ENCODE measurements around the gene NAGA.

Gene NAGA

GRCh38 chr22:42067671-42068251, 2.9 kb downstream of the NAGA start:
- no peak overlapping the region for H3K27ac ChIP-seq (ENCODE audit: low read length, poor library complexity, severe bottlenecking)
- H3K79me1 ChIP-seq (replicated peaks; ENCODE audit: low read length, poor library complexity, severe bottlenecking): peaks cover 6% of the 10 kb centered on the region
- H3K14ac ChIP-seq (ENCODE audit: low read length in 2 of 2): no peak overlapping the region
- no peak overlapping the region for H2AFZ ChIP-seq (ENCODE audit: low read depth, low read length)
- no peak overlapping the region for H4K8ac ChIP-seq (ENCODE audit: low read length)
- no peak overlapping the region for H3K9ac ChIP-seq (ENCODE audit: low read length)
- 97% methylated on average over 14 of the region's 14 CpGs for WGBS
- H2BK15ac ChIP-seq (ENCODE audit: low read depth, poor library complexity, severe bottlenecking): no peak overlapping the region
- no peaks in the 10 kb centered on the region for H3K27me3 ChIP-seq (ENCODE audit: control insufficient read depth in 1 of 2, insufficient read depth in 1 of 2, low read length in 2 of 2)
- H3K36me3 ChIP-seq (ENCODE audit: control insufficient read depth in 1 of 2, insufficient read depth in 2 of 2, low read depth in 1 of 2, low read length in 2 of 2): peaks cover 32 to 39% of the 10 kb centered on the region in 2 experiments
- H3K9me3 ChIP-seq (ENCODE audit: control insufficient read depth, low read length): no peaks in the 10 kb centered on the region
- H3K4me2 ChIP-seq (ENCODE audit: low read length, poor library complexity, severe bottlenecking): no peak overlapping the region
- H3K4me3 ChIP-seq (ENCODE audit: insufficient read depth in 1 of 2, low read depth in 1 of 2, low read length in 2 of 2): no peak overlapping the region
- no peak overlapping the region for H4K91ac ChIP-seq (ENCODE audit: low read length)
- H2BK12ac ChIP-seq (ENCODE audit: low read length in 2 of 2): no peak overlapping the region
- no peak overlapping the region for H3K4ac ChIP-seq (ENCODE audit: low read depth in 1 of 2, low read length in 2 of 2)
- no peak overlapping the region for H3K23ac ChIP-seq (ENCODE audit: low read length in 2 of 2)
- H3K4me1 ChIP-seq (ENCODE audit: control insufficient read depth, insufficient read depth, low read depth, low read length): peaks cover 9% of the 10 kb centered on the region
- H3K18ac ChIP-seq (ENCODE audit: low read depth in 1 of 2, low read length in 2 of 2): no peak overlapping the region
- no peak for DNase-seq
- no peak overlapping the region for H2BK5ac ChIP-seq (ENCODE audit: low read depth, low read length, poor library complexity, severe bottlenecking)
- no peak overlapping the region for H2AK5ac ChIP-seq (ENCODE audit: low read length, severe bottlenecking)
- no peak overlapping the region for H2BK120ac ChIP-seq (ENCODE audit: low read depth, low read length)

- 97% methylated on average over 10 of the region's 10 CpGs for WGBS
- no peak overlapping the region for H3K4me3 ChIP-seq (ENCODE audit: insufficient read depth in 1 of 2, low read depth in 1 of 2, low read length in 2 of 2)
- no peak overlapping the region for H3K23ac ChIP-seq (ENCODE audit: low read length in 2 of 2)
- DNase-seq: no peak
- no peak overlapping the region for H3K4me2 ChIP-seq (ENCODE audit: low read length, poor library complexity, severe bottlenecking)
- H2BK12ac ChIP-seq (ENCODE audit: low read length in 2 of 2): no peak overlapping the region
- H3K4ac ChIP-seq (ENCODE audit: low read depth in 1 of 2, low read length in 2 of 2): no peak overlapping the region
- no peak overlapping the region for H3K27ac ChIP-seq (ENCODE audit: low read length, poor library complexity, severe bottlenecking)
- H2AK5ac ChIP-seq (ENCODE audit: low read length, severe bottlenecking): no peak overlapping the region
- no peak overlapping the region for H4K8ac ChIP-seq (ENCODE audit: low read length)
- H2BK120ac ChIP-seq (ENCODE audit: low read depth, low read length): no peak overlapping the region
- no peak overlapping the region for H3K9ac ChIP-seq (ENCODE audit: low read length)
- no peak overlapping the region for H3K18ac ChIP-seq (ENCODE audit: low read depth in 1 of 2, low read length in 2 of 2)
- H2BK15ac ChIP-seq (ENCODE audit: low read depth, poor library complexity, severe bottlenecking): no peak overlapping the region
- H2AFZ ChIP-seq (ENCODE audit: low read depth, low read length): no peak overlapping the region
- no peak overlapping the region for H4K91ac ChIP-seq (ENCODE audit: low read length)
- peaks cover 9% of the 10 kb centered on the region for H3K4me1 ChIP-seq (ENCODE audit: control insufficient read depth, insufficient read depth, low read depth, low read length)
- no peaks in the 10 kb centered on the region for H3K9me3 ChIP-seq (ENCODE audit: control insufficient read depth, low read length)
- no peak overlapping the region for H3K14ac ChIP-seq (ENCODE audit: low read length in 2 of 2)
- peaks cover 39 to 45% of the 10 kb centered on the region in 2 experiments for H3K36me3 ChIP-seq (ENCODE audit: control insufficient read depth in 1 of 2, insufficient read depth in 2 of 2, low read depth in 1 of 2, low read length in 2 of 2)
- no peak overlapping the region for H2BK5ac ChIP-seq (ENCODE audit: low read depth, low read length, poor library complexity, severe bottlenecking)
- peaks cover 6% of the 10 kb centered on the region for H3K79me1 ChIP-seq (replicated peaks; ENCODE audit: low read length, poor library complexity, severe bottlenecking)
- no peaks in the 10 kb centered on the region for H3K27me3 ChIP-seq (ENCODE audit: control insufficient read depth in 1 of 2, insufficient read depth in 1 of 2, low read length in 2 of 2)
Measured at GRCh38 chr22:42066937-42067336, 3.7 kb downstream of the NAGA start.

- H3K4me2 ChIP-seq (ENCODE audit: low read length, poor library complexity, severe bottlenecking): no peak overlapping the region
- H3K27ac ChIP-seq (ENCODE audit: low read length, poor library complexity, severe bottlenecking): no peak overlapping the region
- H3K14ac ChIP-seq (ENCODE audit: low read length in 2 of 2): no peak overlapping the region
- no peak overlapping the region for H2BK5ac ChIP-seq (ENCODE audit: low read depth, low read length, poor library complexity, severe bottlenecking)
- peaks cover 6% of the 10 kb centered on the region for H3K79me1 ChIP-seq (replicated peaks; ENCODE audit: low read length, poor library complexity, severe bottlenecking)
- DNase-seq: no peak
- H3K4ac ChIP-seq (ENCODE audit: low read depth in 1 of 2, low read length in 2 of 2): no peak overlapping the region
- no peak overlapping the region for H3K18ac ChIP-seq (ENCODE audit: low read depth in 1 of 2, low read length in 2 of 2)
- H3K9me3 ChIP-seq (ENCODE audit: control insufficient read depth, low read length): no peaks in the 10 kb centered on the region
- H3K9ac ChIP-seq (ENCODE audit: low read length): no peak overlapping the region
- H2BK120ac ChIP-seq (ENCODE audit: low read depth, low read length): no peak overlapping the region
- no peak overlapping the region for H2BK15ac ChIP-seq (ENCODE audit: low read depth, poor library complexity, severe bottlenecking)
- H2AFZ ChIP-seq (ENCODE audit: low read depth, low read length): no peak overlapping the region
- no peak overlapping the region for H2BK12ac ChIP-seq (ENCODE audit: low read length in 2 of 2)
- H3K36me3 ChIP-seq (ENCODE audit: control insufficient read depth in 1 of 2, insufficient read depth in 2 of 2, low read depth in 1 of 2, low read length in 2 of 2): peaks cover 42 to 48% of the 10 kb centered on the region in 2 experiments
- H2AK5ac ChIP-seq (ENCODE audit: low read length, severe bottlenecking): no peak overlapping the region
- no peak overlapping the region for H3K4me3 ChIP-seq (ENCODE audit: insufficient read depth in 1 of 2, low read depth in 1 of 2, low read length in 2 of 2)
- no peak overlapping the region for H4K8ac ChIP-seq (ENCODE audit: low read length)
- WGBS: 94% methylated on average over 6 of the region's 7 CpGs
- peaks cover 9% of the 10 kb centered on the region for H3K4me1 ChIP-seq (ENCODE audit: control insufficient read depth, insufficient read depth, low read depth, low read length)
- H3K27me3 ChIP-seq (ENCODE audit: control insufficient read depth in 1 of 2, insufficient read depth in 1 of 2, low read length in 2 of 2): no peaks in the 10 kb centered on the region
- H3K23ac ChIP-seq (ENCODE audit: low read length in 2 of 2): no peak overlapping the region
- H4K91ac ChIP-seq (ENCODE audit: low read length): no peak overlapping the region
Measured at GRCh38 chr22:42066126-42066761, 4.4 kb downstream of the NAGA start.

GRCh38 chr22:42065438-42066125, 5.0 kb downstream of the NAGA start:
- H4K8ac ChIP-seq (ENCODE audit: low read length): no peak overlapping the region
- DNase-seq: no peak
- H4K91ac ChIP-seq (ENCODE audit: low read length): no peak overlapping the region
- no peak overlapping the region for H3K14ac ChIP-seq (ENCODE audit: low read length in 2 of 2)
- H3K18ac ChIP-seq (ENCODE audit: low read depth in 1 of 2, low read length in 2 of 2): no peak overlapping the region
- H3K4me2 ChIP-seq (ENCODE audit: low read length, poor library complexity, severe bottlenecking): no peak overlapping the region
- H3K4me3 ChIP-seq (ENCODE audit: insufficient read depth in 1 of 2, low read depth in 1 of 2, low read length in 2 of 2): no peak overlapping the region
- 86% methylated on average over 13 of the region's 13 CpGs for WGBS
- no peak overlapping the region for H3K27ac ChIP-seq (ENCODE audit: low read length, poor library complexity, severe bottlenecking)
- H3K4ac ChIP-seq (ENCODE audit: low read depth in 1 of 2, low read length in 2 of 2): no peak overlapping the region
- no peak overlapping the region for H2AFZ ChIP-seq (ENCODE audit: low read depth, low read length)
- peaks cover 49 to 55% of the 10 kb centered on the region in 2 experiments for H3K36me3 ChIP-seq (ENCODE audit: control insufficient read depth in 1 of 2, insufficient read depth in 2 of 2, low read depth in 1 of 2, low read length in 2 of 2)
- H2BK15ac ChIP-seq (ENCODE audit: low read depth, poor library complexity, severe bottlenecking): no peak overlapping the region
- H3K79me1 ChIP-seq (replicated peaks; ENCODE audit: low read length, poor library complexity, severe bottlenecking): peaks cover 6% of the 10 kb centered on the region
- no peak overlapping the region for H2AK5ac ChIP-seq (ENCODE audit: low read length, severe bottlenecking)
- no peak overlapping the region for H3K23ac ChIP-seq (ENCODE audit: low read length in 2 of 2)
- H2BK120ac ChIP-seq (ENCODE audit: low read depth, low read length): no peak overlapping the region
- no peak overlapping the region for H3K9ac ChIP-seq (ENCODE audit: low read length)
- H3K9me3 ChIP-seq (ENCODE audit: control insufficient read depth, low read length): no peaks in the 10 kb centered on the region
- H2BK12ac ChIP-seq (ENCODE audit: low read length in 2 of 2): no peak overlapping the region
- H3K4me1 ChIP-seq (ENCODE audit: control insufficient read depth, insufficient read depth, low read depth, low read length): peaks cover 6% of the 10 kb centered on the region
- H3K27me3 ChIP-seq (ENCODE audit: control insufficient read depth in 1 of 2, insufficient read depth in 1 of 2, low read length in 2 of 2): no peaks in the 10 kb centered on the region
- H2BK5ac ChIP-seq (ENCODE audit: low read depth, low read length, poor library complexity, severe bottlenecking): no peak overlapping the region

Data from mesenchymal stem cell (in vitro differentiated cells and primary cell).